HepG2 (cell line): ENCODE data around the gene SP6. TPM values are rescaled to one million over a fixed set of nuclear protein-coding genes. Genes with fewer than 3 reads are reported as not detected.
A peak's percentile ranks its signal among the peaks of the same experiment; 100 is the strongest.

Experiments used
- BRCA1 ChIP-seq: sonication (generic); formaldehyde crosslinking; IDR thresholded peaks from 2 replicates; pipeline ENCODE4 v1.4.0; 2020; ENCODE audit warnings: missing genetic modification reagents
- CBX2 ChIP-seq, 2 experiments: fragments of 200-600 bp in 1 of 2; sonication (generic); formaldehyde crosslinking in 1 of 2; IDR thresholded peaks; 2 replicates each; pipeline versions ENCODE4 v1.7.0 to v1.8.1; 2018 to 2022; ENCODE audit warnings: low read depth in 2 of 2, low read length in 1 of 2, mild to moderate bottlenecking in 1 of 2, missing genetic modification reagents in 1 of 2
- CCDC6 ChIP-seq: sonication (generic); formaldehyde crosslinking; IDR thresholded peaks from 2 replicates; pipeline ENCODE4 v1.8.1; 2022; ENCODE audit warnings: mild to moderate bottlenecking, missing genetic modification reagents, moderate library complexity
- EED ChIP-seq: sonication (generic); formaldehyde crosslinking; IDR thresholded peaks from 2 replicates; pipeline ENCODE4 v1.5.0; 2020; ENCODE audit warnings: mild to moderate bottlenecking, missing genetic modification reagents
- GTF2F1 ChIP-seq: fragments of 150-350 bp; IDR thresholded peaks from 2 replicates; pipeline ENCODE4 v1.6.1; 2014; ENCODE audit warnings: low read length
- KDM3A ChIP-seq: IDR thresholded peaks from 2 replicates; pipeline ENCODE4 v1.6.1; 2018; ENCODE audit warnings: low read depth, missing compliant biosample characterization
- MAFF ChIP-seq: IDR thresholded peaks from 2 replicates; pipeline ENCODE4 v1.6.1; 2011; ENCODE audit warnings: low read depth, low read length, improper control_type of control experiment
- MAZ ChIP-seq, 2 experiments: sonication (generic) in 1 of 2; formaldehyde crosslinking in 1 of 2; IDR thresholded peaks; 2 replicates each; pipeline versions ENCODE4 v1.5.0 to v1.6.1; 2012 to 2020; ENCODE audit warnings: low read depth in 2 of 2, mild to moderate bottlenecking in 2 of 2, borderline replicate concordance in 1 of 2, improper control_type of control experiment in 1 of 2, low read length in 1 of 2, missing genetic modification reagents in 1 of 2, moderate library complexity in 1 of 2
- NFE2L2 ChIP-seq: fragments of 150-350 bp; IDR thresholded peaks from 2 replicates; pipeline ENCODE4 v1.6.1; 2014; ENCODE audit warnings: low read length
- NPAS2 ChIP-seq: sonication (generic); formaldehyde crosslinking; IDR thresholded peaks from 2 replicates; pipeline ENCODE4 v1.8.0; 2022; ENCODE audit warnings: mild to moderate bottlenecking, missing genetic modification reagents, borderline replicate concordance
- SMAD3 ChIP-seq: sonication (generic); formaldehyde crosslinking; IDR thresholded peaks from 2 replicates; pipeline ENCODE4 v1.4.0; 2020; ENCODE audit warnings: missing genetic modification reagents
- SMAD9 ChIP-seq: sonication (generic); formaldehyde crosslinking; IDR thresholded peaks from 2 replicates; pipeline ENCODE4 v1.5.1; 2020; ENCODE audit warnings: mild to moderate bottlenecking, missing genetic modification reagents
- YEATS2 ChIP-seq: sonication (generic); formaldehyde crosslinking; IDR thresholded peaks from 2 replicates; pipeline ENCODE4 v1.4.0; 2020; ENCODE audit warnings: missing genetic modification reagents, borderline replicate concordance
- ZBTB8A ChIP-seq: sonication (generic); formaldehyde crosslinking; IDR thresholded peaks from 2 replicates; pipeline ENCODE4 v1.4.0; 2020; ENCODE audit warnings: mild to moderate bottlenecking, low read depth, missing genetic modification reagents, borderline replicate concordance
- ZGPAT ChIP-seq: IDR thresholded peaks from 2 replicates; pipeline ENCODE4 v1.6.1; 2016; ENCODE audit warnings: mild to moderate bottlenecking
- ZMYM3 ChIP-seq: sonication (generic); formaldehyde crosslinking; IDR thresholded peaks from 2 replicates; pipeline ENCODE4 v1.5.1; 2020; ENCODE audit warnings: mild to moderate bottlenecking, missing genetic modification reagents
- ZNF329 ChIP-seq: sonication (generic); formaldehyde crosslinking; IDR thresholded peaks from 2 replicates; pipeline ENCODE4 v1.9.0; 2021; ENCODE audit warnings: low read depth, mild to moderate bottlenecking, missing genetic modification reagents
- ZNF362 ChIP-seq: sonication (generic); formaldehyde crosslinking; IDR thresholded peaks from 2 replicates; pipeline ENCODE4 v1.4.0; 2020; ENCODE audit warnings: missing genetic modification reagents, mild to moderate bottlenecking, borderline replicate concordance
- ZNF563 ChIP-seq: sonication (generic); formaldehyde crosslinking; IDR thresholded peaks from 2 replicates; pipeline ENCODE4 v1.8.0; 2022; ENCODE audit warnings: mild to moderate bottlenecking, moderate library complexity, missing genetic modification reagents
- ZSCAN30 ChIP-seq: sonication (generic); formaldehyde crosslinking; IDR thresholded peaks from 2 replicates; pipeline ENCODE4 v1.5.0; 2020; ENCODE audit warnings: mild to moderate bottlenecking, missing genetic modification reagents
- polyA plus RNA-seq, 8 experiments: library from polyadenylated mRNA; depleted of rRNA in 3 of 8; stranded (reverse) in 7 of 8; unstranded in 1 of 8; fragments of >200 nt; fragmentation: Illumina TruSeq in 4 of 8; extraction: Trizol in 4 of 8; gene quantifications; 2 replicates each; pipeline versions ENCODE4 v1.2.1 to v1.2.3, GENCODE V29; 2011 to 2016; ENCODE audit warnings: low read depth in 4 of 8, missing spikeins in 1 of 8, mixed read lengths in 1 of 8; ENCODE audit not compliant: insufficient read depth in 1 of 8
- total RNA-seq, 5 experiments: library from RNA; depleted of rRNA; stranded (reverse); fragments of >200 nt; fragmentation: Illumina TruSeq; extraction: Trizol; gene quantifications; 2 replicates each; pipeline ENCODE4 v1.2.3, GENCODE V29; 2016; ENCODE audit warnings: low read depth in 1 of 5
- TF ChIP-seq, protein P1 (sequence below): IDR thresholded peaks from 2 replicates; pipeline ENCODE4 v1.6.1; 2016; ENCODE audit warnings: mild to moderate bottlenecking, missing biosample characterization, missing genetic modification reagents
- TF ChIP-seq, protein P2 (sequence below): sonication (generic); formaldehyde crosslinking; IDR thresholded peaks from 2 replicates; pipeline ENCODE4 v1.5.0; 2020; ENCODE audit warnings: missing genetic modification reagents, mild to moderate bottlenecking, borderline replicate concordance
- TF ChIP-seq, protein P3 (sequence below): sonication (generic); formaldehyde crosslinking; IDR thresholded peaks from 2 replicates; pipeline ENCODE4 v1.9.0; 2022; ENCODE audit warnings: missing genetic modification reagents, mild to moderate bottlenecking, borderline replicate concordance

SP6 gene
- total and polyA plus RNA-seq, 2 of the 13 experiments (the other 11 are each of a cell fraction or from before 2014, with no cell fraction given), result 0.07 TPM

GRCh38 chr17:47831003-47831933 is 19.7 kb downstream of the SP6 start, which contains the start of the genes LRRC46 and MRPL10 (continued):
- TF ChIP-seq ZNF362 (CRISPR knock-in tag) (no peak), CCDC6 (CRISPR knock-in tag) (peak; percentile 69; the same call in 1 of the 2 replicates), ZNF563 (0 out of 2 replicates have a peak, but pooled peaks have one; percentile 38), NFE2L2 (0 out of 2 replicates have a peak, but pooled peaks have one; percentile 3), BRCA1 (CRISPR knock-in tag) (0 out of 2 replicates have a peak, but pooled peaks have one; percentile 17), ZSCAN30 (CRISPR knock-in tag) (0 out of 2 replicates have a peak, but pooled peaks have one; percentile 85), ZGPAT (CRISPR knock-in tag) (peak; percentile 86), MAFF (no peak), MAZ (IDR thresholded peaks at IDR 0.05; ENCODE audit: borderline replicate concordance, low read depth, low read length) (peak; percentile 30; the same call in 1 of the 2 replicates), MAZ (CRISPR knock-in tag; IDR thresholded peaks at IDR 0.05; ENCODE audit: low read depth) (peak; percentile 68), ZMYM3 (CRISPR knock-in tag) (no peak), SMAD3 (CRISPR knock-in tag) (peak; percentile 90), EED (CRISPR knock-in tag) (no peak), CBX2 (IDR thresholded peaks at IDR 0.05; ENCODE audit: low read depth, low read length) (no peak), CBX2 (CRISPR knock-in tag; IDR thresholded peaks at IDR 0.05; ENCODE audit: low read depth) (no peak), GTF2F1 (no peak), SMAD9 (CRISPR knock-in tag) (0 out of 2 replicates have a peak, but pooled peaks have one; percentile 79), KDM3A (CRISPR knock-in tag) (no peak; the same call in 1 of the 2 replicates), ZBTB8A (CRISPR knock-in tag) (no peak; the same call in 1 of the 2 replicates), YEATS2 (CRISPR knock-in tag) (peak; percentile 99), ZNF329 (no peak; the same call in 1 of the 2 replicates), NPAS2 (CRISPR knock-in tag) (no peak)
- TF ChIP-seq, protein P1, sequence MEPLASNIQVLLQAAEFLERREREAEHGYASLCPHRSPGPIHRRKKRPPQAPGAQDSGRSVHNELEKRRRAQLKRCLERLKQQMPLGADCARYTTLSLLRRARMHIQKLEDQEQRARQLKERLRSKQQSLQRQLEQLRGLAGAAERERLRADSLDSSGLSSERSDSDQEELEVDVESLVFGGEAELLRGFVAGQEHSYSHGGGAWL (CRISPR knock-in tag), result peak; percentile 87
- TF ChIP-seq, protein P2, sequence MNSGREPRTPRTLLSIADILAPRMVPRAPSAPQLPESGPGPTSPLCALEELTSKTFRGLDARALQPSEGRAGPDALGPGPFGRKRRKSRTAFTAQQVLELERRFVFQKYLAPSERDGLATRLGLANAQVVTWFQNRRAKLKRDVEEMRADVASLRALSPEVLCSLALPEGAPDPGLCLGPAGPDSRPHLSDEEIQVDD (CRISPR knock-in tag), result peak; percentile 43; the same call in 1 of the 2 replicates
- TF ChIP-seq, protein P3, sequence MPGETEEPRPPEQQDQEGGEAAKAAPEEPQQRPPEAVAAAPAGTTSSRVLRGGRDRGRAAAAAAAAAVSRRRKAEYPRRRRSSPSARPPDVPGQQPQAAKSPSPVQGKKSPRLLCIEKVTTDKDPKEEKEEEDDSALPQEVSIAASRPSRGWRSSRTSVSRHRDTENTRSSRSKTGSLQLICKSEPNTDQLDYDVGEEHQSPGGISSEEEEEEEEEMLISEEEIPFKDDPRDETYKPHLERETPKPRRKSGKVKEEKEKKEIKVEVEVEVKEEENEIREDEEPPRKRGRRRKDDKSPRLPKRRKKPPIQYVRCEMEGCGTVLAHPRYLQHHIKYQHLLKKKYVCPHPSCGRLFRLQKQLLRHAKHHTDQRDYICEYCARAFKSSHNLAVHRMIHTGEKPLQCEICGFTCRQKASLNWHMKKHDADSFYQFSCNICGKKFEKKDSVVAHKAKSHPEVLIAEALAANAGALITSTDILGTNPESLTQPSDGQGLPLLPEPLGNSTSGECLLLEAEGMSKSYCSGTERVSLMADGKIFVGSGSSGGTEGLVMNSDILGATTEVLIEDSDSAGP (CRISPR knock-in tag), result peak; percentile 94
